GM19468 (cell line): ENCODE measurements around the gene NCR2.

Experiments
- ATAC-seq: cut with Tn5 transposase; IDR thresholded peaks from one replicate; pipeline ENCODE4 v1.9.1; 2021; ENCODE audit warnings: mild to moderate bottlenecking, moderate library complexity, moderate number of reproducible peaks; ENCODE audit not compliant: unreplicated experiment; ENCODE audit errors: extremely low read depth

The NCR2 gene

GRCh38 chr6:41353333-41353732 lies 17.9 kb downstream of the NCR2 start:
- no peak for ATAC-seq

- ATAC-seq: no peak
Measured at GRCh38 chr6:41355952-41356351, 20.5 kb downstream of the NCR2 start.

- ATAC-seq: no peak
Measured at GRCh38 chr6:41356825-41357224, 21.4 kb downstream of the NCR2 start.

GRCh38 chr6:41358503-41358902 lies 23.1 kb downstream of the NCR2 start:
- no peak for ATAC-seq

- ATAC-seq: no peak
Measured at GRCh38 chr6:41359617-41360313, 24.4 kb downstream of the NCR2 start.

DNA sequence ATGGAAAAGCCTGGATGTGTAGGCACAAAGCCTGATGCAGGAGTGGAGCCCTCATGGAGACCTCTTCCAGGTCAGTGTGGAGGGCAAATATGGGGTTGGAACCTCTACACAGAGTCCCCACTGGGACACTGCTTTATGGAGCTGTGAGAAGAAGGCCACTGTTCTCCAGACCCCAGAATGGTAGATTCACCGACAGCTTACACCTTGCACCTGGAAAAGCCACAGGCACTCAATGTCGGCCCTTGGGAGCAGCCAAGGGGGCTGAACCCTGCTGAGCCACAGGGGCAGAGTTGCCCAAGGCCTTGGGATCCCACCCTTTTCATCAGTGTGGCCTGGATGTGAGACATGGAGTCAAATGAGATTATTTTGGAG lies 24.9 kb downstream of the NCR2 start:
- no peak for ATAC-seq

- ATAC-seq: no peak
Measured at GRCh38 chr6:41366150-41366549, 30.7 kb downstream of the NCR2 start.

DNA sequence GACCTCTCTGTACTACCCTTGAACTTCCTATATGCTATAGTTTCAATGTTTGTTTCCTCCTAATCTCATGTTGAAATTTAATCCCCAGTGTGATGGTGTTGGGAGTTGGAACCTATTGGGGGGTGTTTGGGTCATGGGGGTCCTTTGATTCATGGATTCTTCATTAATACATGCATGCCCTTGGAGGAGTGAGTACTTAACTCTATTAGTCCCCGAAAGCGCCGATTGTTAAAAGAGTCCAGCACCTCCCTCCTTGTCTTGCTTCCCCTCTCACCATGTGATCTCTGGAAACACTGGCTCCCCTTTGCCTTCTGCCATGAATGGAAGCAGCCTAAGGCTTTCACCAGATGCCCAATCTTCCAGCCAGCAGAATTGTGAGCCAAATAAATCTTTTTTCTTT lies 31.7 kb downstream of the NCR2 start:
- no peak for ATAC-seq

GRCh38 chr6:41367700-41368099 lies 32.3 kb downstream of the NCR2 start:
- no peak for ATAC-seq

DNA sequence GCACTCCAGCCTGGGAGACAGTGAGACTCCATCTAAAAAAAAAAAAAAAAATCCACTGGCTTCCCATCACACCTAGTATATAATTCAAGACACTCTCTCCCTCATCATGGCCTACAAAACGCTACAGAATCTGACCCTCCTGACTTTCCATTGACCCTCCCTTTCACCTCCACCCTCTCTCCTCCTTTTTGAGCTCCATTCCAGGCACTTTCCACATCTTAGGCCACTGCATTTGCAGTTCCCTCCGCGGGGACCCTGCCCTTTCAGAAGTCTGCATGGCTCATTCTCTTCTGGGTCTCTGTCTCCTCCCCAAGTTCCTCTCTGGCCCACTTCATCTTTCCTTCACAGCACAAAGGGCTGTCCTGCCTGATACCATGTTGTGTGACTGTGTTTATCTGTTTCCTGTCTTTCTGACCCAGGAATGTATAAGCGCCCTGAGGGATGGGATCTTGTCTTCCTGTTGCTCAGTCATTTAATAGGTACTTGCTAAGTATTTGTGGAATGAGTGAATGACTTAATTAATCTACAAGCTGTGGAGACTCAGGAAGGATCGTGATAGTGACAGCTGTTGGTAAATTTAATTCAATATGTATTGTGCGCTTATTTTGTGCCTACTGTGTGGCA lies 35.2 kb downstream of the NCR2 start:
- no peak for ATAC-seq

GRCh38 chr6:41371461-41371991 lies 36.1 kb downstream of the NCR2 start:
- ATAC-seq: no peak

GRCh38 chr6:41371992-41372831 lies 36.8 kb downstream of the NCR2 start:
- no peak for ATAC-seq

DNA sequence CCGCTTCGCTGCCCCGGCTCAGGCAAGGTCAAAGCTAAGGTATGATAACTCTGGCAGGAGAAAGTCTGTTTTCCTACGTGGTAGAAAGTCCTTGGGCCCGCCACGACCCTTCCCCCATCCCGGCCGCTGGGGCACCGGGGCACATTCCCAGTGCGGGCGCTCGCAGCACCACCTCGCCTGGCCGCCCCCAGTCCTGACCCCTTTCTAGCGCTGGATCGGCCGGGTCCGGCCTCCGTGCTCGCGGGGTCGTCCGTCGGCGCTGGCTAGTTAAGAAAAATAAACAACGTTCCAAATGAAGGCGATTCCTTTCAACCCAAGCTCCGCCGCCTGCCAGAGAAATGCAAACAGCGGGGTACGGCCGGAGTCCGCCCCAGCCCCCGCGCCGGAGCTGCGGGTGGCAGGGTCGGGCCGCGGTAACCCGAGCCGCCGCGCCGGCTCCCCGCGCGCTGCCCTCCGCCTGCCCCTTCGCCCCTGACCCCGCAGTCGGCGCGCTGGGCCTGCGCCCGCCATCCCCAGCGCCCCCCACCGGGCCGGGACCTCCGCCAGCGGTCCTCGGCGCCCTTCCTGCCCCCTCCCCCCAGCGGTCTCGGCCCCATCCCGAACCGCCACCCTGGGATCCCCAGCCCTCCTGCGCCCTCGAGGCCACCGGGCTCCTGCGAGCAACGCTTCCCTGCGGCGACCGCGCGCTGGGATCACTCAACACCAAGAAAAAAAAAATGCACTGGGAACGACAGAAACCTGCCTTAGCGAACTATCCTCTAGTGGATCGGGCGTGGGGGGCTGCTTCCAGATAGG lies 37.6 kb downstream of the NCR2 start:
- ATAC-seq: no peak

DNA sequence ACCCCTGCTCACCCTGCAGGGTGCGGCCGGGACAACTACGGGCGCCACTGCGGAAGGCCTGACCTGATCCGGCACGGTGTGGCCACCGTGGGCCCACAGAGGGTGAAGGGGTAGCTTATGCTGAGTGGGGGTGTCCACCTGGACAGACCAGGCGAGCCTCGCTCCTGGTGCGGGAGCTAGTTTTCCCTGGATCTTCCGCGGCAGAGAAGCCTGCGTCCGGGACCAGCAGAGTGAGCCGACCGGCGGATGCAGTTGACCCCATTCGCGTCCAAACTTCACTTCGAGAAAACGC lies 38.2 kb downstream of the NCR2 start:
- no peak for ATAC-seq

DNA sequence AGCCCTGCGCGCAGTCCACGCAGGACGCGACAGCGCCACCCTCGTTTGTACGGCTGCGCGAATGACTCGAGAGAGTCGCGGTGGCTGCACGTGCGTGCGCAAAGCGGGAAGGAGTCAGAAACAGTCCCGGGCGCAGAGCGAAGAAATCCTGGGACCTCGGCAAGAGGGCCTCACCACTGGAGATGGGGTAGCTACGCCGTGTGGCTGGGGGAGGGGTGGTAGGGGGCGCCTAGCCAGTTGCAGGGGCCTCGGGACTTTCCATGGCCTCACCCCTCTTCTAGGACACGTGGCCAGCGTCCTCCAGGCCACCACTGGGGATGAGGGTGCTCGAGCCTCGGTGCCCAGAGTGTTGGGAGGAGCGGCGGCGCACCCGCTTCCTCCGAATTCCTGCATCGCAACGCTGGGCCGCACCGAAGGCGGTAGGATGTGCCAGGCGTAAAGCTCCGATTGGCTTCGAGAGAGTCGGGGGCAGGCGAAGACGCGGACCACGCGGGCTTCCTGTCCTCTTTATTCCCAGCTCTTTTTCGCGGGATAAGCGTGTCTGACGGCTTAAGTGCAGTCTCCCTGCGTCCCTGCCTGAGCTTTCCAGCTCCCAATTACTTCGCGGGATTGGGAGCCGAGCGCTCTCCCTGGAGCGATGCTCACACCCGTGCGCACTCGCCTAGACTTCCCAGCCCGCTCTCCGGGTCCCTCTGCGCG lies 38.7 kb downstream of the NCR2 start:
- ATAC-seq: no peak

DNA sequence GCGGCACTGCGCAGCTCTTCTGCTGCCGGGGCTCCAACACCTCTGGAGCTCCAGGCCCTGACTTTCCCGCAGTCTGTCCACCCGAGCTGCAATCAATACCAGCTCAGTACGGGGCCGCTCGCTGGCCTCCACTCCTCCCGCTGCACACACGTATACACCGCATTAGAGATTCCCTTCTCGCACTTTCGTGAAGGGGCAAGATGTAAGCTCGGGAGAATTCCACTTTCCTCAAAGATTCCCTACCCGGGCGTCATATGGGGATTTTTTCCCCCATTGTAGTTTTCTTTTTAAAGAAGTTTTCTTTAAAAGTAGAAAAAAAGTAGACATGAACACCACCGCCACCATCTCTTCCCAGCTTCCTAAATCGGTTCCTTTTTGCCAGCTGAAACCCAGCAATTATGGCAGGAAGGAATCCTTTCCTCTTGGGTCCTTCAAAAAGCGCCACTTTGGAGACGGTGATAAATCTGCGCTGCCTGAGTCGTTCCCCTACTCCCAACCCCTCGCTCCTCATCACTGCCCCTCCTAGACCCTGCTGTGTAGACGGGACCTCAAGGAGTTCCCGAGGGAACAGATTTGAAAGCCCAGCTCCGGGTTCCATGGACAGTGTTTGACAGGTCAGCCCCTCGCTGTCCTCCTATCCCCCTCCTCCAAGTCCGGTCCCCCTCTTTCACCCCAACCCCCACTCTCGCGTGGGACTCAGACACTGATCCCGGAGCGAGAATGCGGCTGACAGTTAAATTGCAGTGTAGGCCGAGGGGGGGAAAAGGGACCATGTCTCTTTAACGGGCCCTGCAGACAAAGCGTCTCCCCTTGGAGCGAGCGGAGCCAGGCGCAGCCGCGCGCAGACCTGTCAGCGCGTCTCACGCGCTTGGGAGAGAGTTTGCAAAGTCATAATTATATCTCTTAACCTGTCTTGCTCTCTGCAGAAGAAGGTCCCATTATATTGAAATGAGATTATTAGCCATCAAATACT lies 39.5 kb downstream of the NCR2 start:
- no peak for ATAC-seq

GRCh38 chr6:41375598-41376151 lies 40.3 kb downstream of the NCR2 start:
- no peak for ATAC-seq

- no peak for ATAC-seq
Measured at GRCh38 chr6:41376176-41376575, 40.8 kb downstream of the NCR2 start.
